ENCODE data around the gene TRIM75. TPM values are rescaled to one million over a fixed set of nuclear protein-coding genes. Genes with fewer than 3 reads are reported as not detected.
"Not testable (repeated sequence)": the region's sequence is repeated elsewhere in the genome, so short reads cannot be mapped to it uniquely, and the experiment has no call there.

TRIM75 gene
- total and polyA plus RNA-seq, 10 donors, result not detected

GRCh38 chr4:165013691-165014090, 40.0 kb upstream of the TRIM75 start:
- no peak overlapping the region for H3K27ac ChIP-seq
- H3K27me3 ChIP-seq (replicated peaks in 1 of 7), result no peaks in the 10 kb centered on the region
- no peaks in the 10 kb centered on the region for H3K4me1 ChIP-seq
- DNase-seq, result no peak
- H3K36me3 ChIP-seq, result no peaks in the 10 kb centered on the region
- intact Hi-C loops (cut with DNase I; ENCODE audit: low total_unique reads), result no loop called here
- H3K4me3 ChIP-seq, result no peak overlapping the region
- no peak for TF ChIP-seq POLR2AphosphoS5 (IDR thresholded peaks at IDR 0.05)
- TF ChIP-seq CTCF (IDR thresholded peaks at IDR 0.05 in 8 of 11, conservative IDR thresholded peaks at IDR 0.05 in 3 of 11), result no peak
- no peak for TF ChIP-seq POLR2A (IDR thresholded peaks at IDR 0.05)
- no peaks in the 10 kb centered on the region for H3K9me3 ChIP-seq

- intact Hi-C loops (cut with DNase I; ENCODE audit: low total_unique reads), result no loop called here
Measured at GRCh38 chr4:165016971-165017370, 36.7 kb upstream of the TRIM75 start.

GRCh38 chr4:165019995-165020394, 33.7 kb upstream of the TRIM75 start:
- H3K4me1 ChIP-seq; DNase-seq; H3K36me3 ChIP-seq; H3K4me3 ChIP-seq; H3K9me3 ChIP-seq; H3K27me3 ChIP-seq (replicated peaks in 1 of 7); intact Hi-C loops (cut with DNase I; ENCODE audit: low total_unique reads); H3K27ac ChIP-seq: not testable (repeated sequence)
- 94 to 95% (median 95%) methylated on average over 12 to 30 of the region's 30 CpGs; no CpG with 5 or more reads in 1 of the 5 donors for WGBS, 5 donors

More at GRCh38 chr4:165016971-165017370, 36.7 kb upstream of the TRIM75 start:
- Histone ChIP-seq H3K4me1 (no peaks in the 10 kb centered on the region), H3K36me3 (no peaks in the 10 kb centered on the region), H3K27ac (no peak overlapping the region), H3K27me3 (replicated peaks in 1 of 7) (no peaks in the 10 kb centered on the region), H3K4me3 (no peak overlapping the region), H3K9me3 (no peaks in the 10 kb centered on the region)
- no peak for TF ChIP-seq POLR2AphosphoS5 (IDR thresholded peaks at IDR 0.05)
- no peak for TF ChIP-seq CTCF (IDR thresholded peaks at IDR 0.05 in 8 of 11, conservative IDR thresholded peaks at IDR 0.05 in 3 of 11)
- no peak for TF ChIP-seq POLR2A (IDR thresholded peaks at IDR 0.05)
- no peak for DNase-seq
- 53 to 69% (median 54%) methylated on average over 5 of the region's 5 CpGs for whole genome bisulfite sequencing, 5 donors

GRCh38 chr4:165025782-165026181, 27.9 kb upstream of the TRIM75 start:
- H3K9me3 ChIP-seq; H3K36me3 ChIP-seq; H3K27me3 ChIP-seq (replicated peaks in 1 of 7); intact Hi-C loops (cut with DNase I; ENCODE audit: low total_unique reads); H3K4me1 ChIP-seq; H3K27ac ChIP-seq; H3K4me3 ChIP-seq; DNase-seq: not testable (repeated sequence)
- WGBS, 5 donors, result 91 to 95% (median 93%) methylated on average over 8 of the region's 8 CpGs

- 69 to 86% (median 73%) methylated on average over 7 of the region's 7 CpGs for WGBS, 5 donors
- H3K27ac ChIP-seq, result no peak overlapping the region
- no peak for DNase-seq
- H3K27me3 ChIP-seq (replicated peaks in 1 of 7), result no peaks in the 10 kb centered on the region
- no peak overlapping the region for H3K4me3 ChIP-seq
- no peaks in the 10 kb centered on the region for H3K4me1 ChIP-seq
- H3K36me3 ChIP-seq, result no peaks in the 10 kb centered on the region
- H3K9me3 ChIP-seq, result peaks cover 0 to 11% (median 0%) of the 10 kb centered on the region in 8 donors
- TF ChIP-seq POLR2A (IDR thresholded peaks at IDR 0.05) (no peak), CTCF (IDR thresholded peaks at IDR 0.05 in 8 of 11, conservative IDR thresholded peaks at IDR 0.05 in 3 of 11) (no peak), POLR2AphosphoS5 (IDR thresholded peaks at IDR 0.05) (no peak)
- intact Hi-C loops (cut with DNase I; ENCODE audit: low total_unique reads), result no loop called here
Measured at GRCh38 chr4:165027762-165028402, 25.8 kb upstream of the TRIM75 start.
